ENCODE data around the gene PRICKLE2.
"Not testable (repeated sequence)": the region's sequence is repeated elsewhere in the genome, so short reads cannot be mapped to it uniquely, and the experiment has no call there.

PRICKLE2 gene

DNA sequence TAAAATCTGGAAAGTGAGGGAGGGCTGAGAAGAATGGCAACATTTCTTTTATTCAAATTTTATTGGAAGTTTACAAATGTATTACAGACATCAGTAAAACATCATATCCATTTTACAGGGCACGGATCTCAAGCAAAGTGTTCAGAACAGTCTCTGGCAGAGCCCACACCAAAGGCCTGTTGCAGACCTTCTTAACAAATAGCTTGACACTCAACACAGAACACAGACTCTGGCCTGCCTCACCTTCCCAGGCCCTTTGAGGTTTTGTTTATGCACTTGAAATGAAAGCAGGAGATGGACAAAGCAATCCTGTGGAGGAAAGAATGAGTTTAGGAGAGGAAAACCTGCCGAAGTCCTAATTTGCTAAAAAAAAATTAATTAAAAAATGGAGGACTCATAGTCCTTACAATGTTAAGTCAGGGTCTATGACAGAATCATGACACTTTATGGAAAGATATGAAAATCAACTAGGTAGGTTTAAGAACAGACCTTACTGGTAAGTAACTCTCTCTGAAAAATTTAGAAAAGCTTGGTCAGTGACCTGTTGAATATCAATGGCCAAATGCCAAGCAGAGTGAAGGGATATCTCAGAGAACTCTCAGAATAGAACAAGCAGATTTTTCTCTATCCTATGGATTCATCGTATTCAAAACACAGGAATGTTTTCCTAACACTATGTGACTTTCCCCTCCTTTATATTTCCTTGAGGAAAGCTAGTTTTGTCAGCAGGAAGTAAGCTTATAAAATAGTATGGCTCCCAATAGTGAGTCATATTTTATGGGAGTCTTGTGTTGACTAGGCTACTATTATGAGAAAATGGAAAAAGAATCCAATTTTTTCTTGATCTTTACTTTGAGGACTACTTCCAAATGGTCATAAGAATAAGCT is 131.2 kb downstream of the PRICKLE2 start:
- H3F3A ChIP-seq (ENCODE audit: control insufficient read depth, insufficient read depth) = no peaks in the 10 kb centered on the region
- no peaks in the 10 kb centered on the region for H4K20me1 ChIP-seq (ENCODE audit: control insufficient read depth, insufficient read depth, low read depth, low read length)
- H3K4me1 ChIP-seq (ENCODE audit: control insufficient read depth, low read length) = no peaks in the 10 kb centered on the region
- H3K4me3 ChIP-seq (ENCODE audit: low read length) = no peak overlapping the region
- no peaks in the 10 kb centered on the region for H3K27me3 ChIP-seq (ENCODE audit: control insufficient read depth, low read length)
- no peaks in the 10 kb centered on the region for H3K9me3 ChIP-seq (ENCODE audit: control insufficient read depth, insufficient read depth, low read length)
- H3K4me2 ChIP-seq (ENCODE audit: low read length) = no peak overlapping the region
- no peaks in the 10 kb centered on the region for H3K79me2 ChIP-seq (ENCODE audit: control insufficient read depth, low read length)
- H3K36me3 ChIP-seq (ENCODE audit: control insufficient read depth, low read length) = no peaks in the 10 kb centered on the region
- no peak for TF ChIP-seq EZH2phosphoT487 (IDR thresholded peaks at IDR 0.05; ENCODE audit: borderline replicate concordance, low read length)
- H3K27ac ChIP-seq (ENCODE audit: low read depth, low read length) = no peak overlapping the region
- H3K9me2 ChIP-seq (replicated peaks; ENCODE audit: control insufficient read depth, low read length) = no peaks in the 10 kb centered on the region

DNA sequence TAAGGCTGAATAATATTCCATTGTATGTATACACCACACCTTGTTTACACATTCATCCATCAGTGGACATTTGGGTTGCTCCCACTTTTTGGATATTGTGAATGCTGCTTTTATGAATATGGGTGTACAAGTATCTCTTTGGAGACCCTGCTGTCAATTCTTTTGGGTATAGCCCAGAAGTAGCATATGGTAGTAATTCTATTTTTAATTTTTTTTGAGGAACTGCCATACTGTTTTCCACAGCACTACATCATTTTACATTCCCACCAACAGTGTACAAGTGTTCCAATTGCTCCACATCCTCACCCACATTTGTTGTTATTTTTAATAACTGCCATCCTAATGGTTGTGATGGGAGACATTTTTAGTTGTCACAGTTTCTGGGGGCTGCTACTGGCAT is 132.1 kb downstream of the PRICKLE2 start:
- Histone ChIP-seq H3K4me1 (ENCODE audit: control insufficient read depth, low read length) (no peaks in the 10 kb centered on the region), H3K36me3 (ENCODE audit: control insufficient read depth, low read length) (no peaks in the 10 kb centered on the region)
- TF ChIP-seq EZH2phosphoT487 (IDR thresholded peaks at IDR 0.05; ENCODE audit: borderline replicate concordance, low read length) = no peak
- TF ChIP-seq, protein P1, sequence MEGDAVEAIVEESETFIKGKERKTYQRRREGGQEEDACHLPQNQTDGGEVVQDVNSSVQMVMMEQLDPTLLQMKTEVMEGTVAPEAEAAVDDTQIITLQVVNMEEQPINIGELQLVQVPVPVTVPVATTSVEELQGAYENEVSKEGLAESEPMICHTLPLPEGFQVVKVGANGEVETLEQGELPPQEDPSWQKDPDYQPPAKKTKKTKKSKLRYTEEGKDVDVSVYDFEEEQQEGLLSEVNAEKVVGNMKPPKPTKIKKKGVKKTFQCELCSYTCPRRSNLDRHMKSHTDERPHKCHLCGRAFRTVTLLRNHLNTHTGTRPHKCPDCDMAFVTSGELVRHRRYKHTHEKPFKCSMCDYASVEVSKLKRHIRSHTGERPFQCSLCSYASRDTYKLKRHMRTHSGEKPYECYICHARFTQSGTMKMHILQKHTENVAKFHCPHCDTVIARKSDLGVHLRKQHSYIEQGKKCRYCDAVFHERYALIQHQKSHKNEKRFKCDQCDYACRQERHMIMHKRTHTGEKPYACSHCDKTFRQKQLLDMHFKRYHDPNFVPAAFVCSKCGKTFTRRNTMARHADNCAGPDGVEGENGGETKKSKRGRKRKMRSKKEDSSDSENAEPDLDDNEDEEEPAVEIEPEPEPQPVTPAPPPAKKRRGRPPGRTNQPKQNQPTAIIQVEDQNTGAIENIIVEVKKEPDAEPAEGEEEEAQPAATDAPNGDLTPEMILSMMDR (IDR thresholded peaks at IDR 0.05; ENCODE audit: low read depth, low read length, poor library complexity, severe bottlenecking) = no peak

DNA sequence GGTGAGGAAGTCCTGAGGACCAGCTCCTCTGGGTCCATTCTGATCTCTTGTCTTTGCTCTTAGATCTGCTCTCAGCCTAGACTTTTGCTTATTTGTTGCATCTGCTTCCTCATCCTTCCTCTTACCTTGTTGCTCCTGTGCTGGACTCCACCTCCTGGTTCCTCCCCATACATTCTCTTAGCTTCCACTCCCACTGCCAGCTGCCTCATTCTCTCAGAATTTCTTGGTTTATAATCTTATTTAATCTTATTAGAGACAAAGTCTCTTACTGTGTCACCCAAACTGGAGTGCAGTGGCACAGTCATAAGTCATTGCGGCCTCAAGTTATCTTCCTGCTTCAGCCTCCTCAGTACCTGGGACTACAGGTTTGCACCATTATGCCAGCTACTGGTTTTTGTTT is 133.8 kb downstream of the PRICKLE2 start:
- no peak for TF ChIP-seq EZH2phosphoT487 (IDR thresholded peaks at IDR 0.05; ENCODE audit: borderline replicate concordance, low read length)
- Histone ChIP-seq H4K20me1 (ENCODE audit: control insufficient read depth, insufficient read depth, low read depth, low read length) (no peaks in the 10 kb centered on the region), H3K4me2 (ENCODE audit: low read length) (no peak overlapping the region), H3K36me3 (ENCODE audit: control insufficient read depth, low read length) (no peaks in the 10 kb centered on the region), H3K79me2 (ENCODE audit: control insufficient read depth, low read length) (no peaks in the 10 kb centered on the region), H3K27me3 (ENCODE audit: control insufficient read depth, low read length) (peaks cover 4% of the 10 kb centered on the region; the same call in 1 of the 2 replicates), H3F3A (ENCODE audit: control insufficient read depth, insufficient read depth) (no peaks in the 10 kb centered on the region), H3K9me3 (ENCODE audit: control insufficient read depth, insufficient read depth, low read length) (no peaks in the 10 kb centered on the region), H3K4me1 (ENCODE audit: control insufficient read depth, low read length) (no peaks in the 10 kb centered on the region), H3K9me2 (replicated peaks; ENCODE audit: control insufficient read depth, low read length) (no peaks in the 10 kb centered on the region), H3K4me3 (ENCODE audit: low read length) (no peak overlapping the region), H3K27ac (ENCODE audit: low read depth, low read length) (no peak overlapping the region)

More for the DNA sequence above, 132.1 kb downstream of the PRICKLE2 start:
- no peak overlapping the region for H3K27ac ChIP-seq (ENCODE audit: low read depth, low read length)
- H3K27me3 ChIP-seq (ENCODE audit: control insufficient read depth, low read length) = no peaks in the 10 kb centered on the region
- H3K79me2 ChIP-seq (ENCODE audit: control insufficient read depth, low read length) = no peaks in the 10 kb centered on the region
- H3K4me2 ChIP-seq (ENCODE audit: low read length) = no peak overlapping the region
- no peaks in the 10 kb centered on the region for H3F3A ChIP-seq (ENCODE audit: control insufficient read depth, insufficient read depth)
- no peaks in the 10 kb centered on the region for H3K9me3 ChIP-seq (ENCODE audit: control insufficient read depth, insufficient read depth, low read length)
- no peak overlapping the region for H3K4me3 ChIP-seq (ENCODE audit: low read length)
- H3K9me2 ChIP-seq (replicated peaks; ENCODE audit: control insufficient read depth, low read length) = no peaks in the 10 kb centered on the region
- H4K20me1 ChIP-seq (ENCODE audit: control insufficient read depth, insufficient read depth, low read depth, low read length) = no peaks in the 10 kb centered on the region

DNA sequence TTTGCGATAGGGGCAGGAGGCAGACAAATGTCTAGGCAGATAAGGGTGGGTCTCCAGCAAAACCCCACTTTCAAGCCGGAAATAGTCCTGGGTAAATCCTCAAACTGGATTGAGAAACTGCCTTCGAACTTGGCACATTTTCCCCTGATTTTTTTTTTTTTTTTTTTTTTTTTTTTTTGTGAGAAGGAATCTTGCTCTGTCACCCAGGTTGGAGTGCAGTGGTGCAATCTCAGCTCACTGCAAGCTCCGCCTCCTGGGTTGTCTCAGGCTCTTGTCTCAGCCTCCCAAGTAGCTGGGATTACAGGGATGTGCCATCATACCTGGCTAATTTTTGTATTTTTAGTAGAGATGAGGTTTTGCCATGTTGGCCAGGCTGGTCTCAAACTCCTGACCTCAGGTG is 135.9 kb downstream of the PRICKLE2 start:
- not testable (repeated sequence) for H3F3A ChIP-seq (ENCODE audit: control insufficient read depth, insufficient read depth); H3K27ac ChIP-seq (ENCODE audit: low read depth, low read length); H3K4me2 ChIP-seq (ENCODE audit: low read length); H3K4me1 ChIP-seq (ENCODE audit: control insufficient read depth, low read length); H3K27me3 ChIP-seq (ENCODE audit: control insufficient read depth, low read length); H3K9me2 ChIP-seq (replicated peaks; ENCODE audit: control insufficient read depth, low read length); H3K79me2 ChIP-seq (ENCODE audit: control insufficient read depth, low read length); H3K36me3 ChIP-seq (ENCODE audit: control insufficient read depth, low read length); H3K9me3 ChIP-seq (ENCODE audit: control insufficient read depth, insufficient read depth, low read length); H4K20me1 ChIP-seq (ENCODE audit: control insufficient read depth, insufficient read depth, low read depth, low read length); H3K4me3 ChIP-seq (ENCODE audit: low read length)

All from DOHH2 (cell line).